DMS153 (cell line): ENCODE measurements around the gene CEP170B.
"Not testable (repeated sequence)": the region's sequence is repeated elsewhere in the genome, so short reads cannot be mapped to it uniquely, and the experiment has no call there.

Experiments
- DNase-seq: peaks from one replicate; lab custom pipeline; 2025; lab: John Stamatoyannopoulos, UW

The CEP170B gene

DNA sequence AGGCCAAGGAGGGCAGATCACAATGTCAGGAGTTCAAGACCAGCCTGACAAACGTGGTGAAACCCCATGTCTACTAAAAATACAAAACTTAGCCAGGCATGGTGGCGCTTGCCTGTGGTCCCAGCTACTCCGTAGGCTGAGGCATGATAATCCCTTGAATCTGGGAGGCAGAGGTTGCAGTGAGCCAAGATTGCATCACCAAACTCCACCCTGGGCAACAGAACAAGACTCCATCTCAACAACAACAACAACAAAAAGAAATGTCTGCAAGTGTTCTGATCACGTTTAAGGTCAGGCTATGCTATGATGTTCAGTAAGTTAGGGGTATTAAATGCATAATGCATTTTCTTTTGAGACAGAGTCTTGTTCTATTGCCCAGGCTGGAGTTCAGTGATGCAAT is 52.9 kb downstream of the CEP170B start:
- DNase-seq = no peak

DNA sequence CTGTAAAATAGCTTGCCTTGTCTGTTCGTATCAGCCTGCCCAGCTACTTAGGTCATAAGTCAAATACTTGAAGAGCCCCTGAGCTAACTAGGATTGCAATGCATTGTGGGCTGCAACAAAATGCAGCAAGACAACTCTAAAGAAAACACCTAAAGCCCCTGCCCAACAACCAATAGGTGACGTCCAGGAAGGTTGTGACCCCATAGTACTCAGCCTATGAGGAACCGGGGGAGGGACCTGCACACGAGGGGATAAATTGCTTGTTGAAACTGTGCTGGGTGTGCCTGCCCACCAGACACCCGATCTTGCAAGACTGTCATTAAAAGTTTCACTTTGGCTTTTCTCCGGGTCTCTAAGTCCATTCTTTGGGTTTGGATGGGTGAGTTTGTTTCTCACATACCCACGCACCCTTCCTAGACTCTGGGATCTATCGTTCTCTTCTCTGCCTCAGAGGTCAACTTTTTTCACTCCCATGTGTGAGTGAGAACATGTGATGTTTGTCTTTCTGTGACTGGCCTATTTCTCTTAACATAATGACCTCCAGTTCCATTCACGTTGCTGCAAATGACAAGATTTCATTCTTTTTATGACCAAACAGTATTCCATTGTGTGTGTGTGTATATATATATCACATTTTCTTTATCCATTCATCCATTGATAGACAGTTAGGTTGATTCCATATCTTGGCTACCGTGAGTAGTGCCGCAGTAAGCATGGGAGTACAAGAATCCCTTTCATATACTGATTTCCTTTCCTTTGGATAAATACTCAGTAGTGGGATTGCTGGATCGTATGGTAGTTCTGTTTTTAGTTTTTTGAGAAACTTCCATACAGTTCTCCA is 54.3 kb downstream of the CEP170B start:
- DNase-seq = not testable (repeated sequence)

DNA sequence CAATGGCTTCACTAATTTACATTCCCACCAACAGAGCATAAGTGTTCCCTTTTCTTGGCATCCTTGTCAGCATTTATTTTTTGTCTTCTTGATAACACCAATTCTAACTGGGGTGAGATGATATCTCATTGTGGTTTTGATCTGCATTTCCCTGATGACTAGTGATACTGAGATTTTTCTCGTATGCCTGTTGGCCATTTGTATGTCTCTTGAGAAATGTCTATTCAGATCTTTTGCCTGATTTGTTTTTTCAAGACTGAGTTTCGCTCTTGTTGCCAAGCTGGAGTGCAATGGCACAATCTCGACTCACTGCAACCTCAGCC is 54.9 kb downstream of the CEP170B start:
- DNase-seq = no peak

DNA sequence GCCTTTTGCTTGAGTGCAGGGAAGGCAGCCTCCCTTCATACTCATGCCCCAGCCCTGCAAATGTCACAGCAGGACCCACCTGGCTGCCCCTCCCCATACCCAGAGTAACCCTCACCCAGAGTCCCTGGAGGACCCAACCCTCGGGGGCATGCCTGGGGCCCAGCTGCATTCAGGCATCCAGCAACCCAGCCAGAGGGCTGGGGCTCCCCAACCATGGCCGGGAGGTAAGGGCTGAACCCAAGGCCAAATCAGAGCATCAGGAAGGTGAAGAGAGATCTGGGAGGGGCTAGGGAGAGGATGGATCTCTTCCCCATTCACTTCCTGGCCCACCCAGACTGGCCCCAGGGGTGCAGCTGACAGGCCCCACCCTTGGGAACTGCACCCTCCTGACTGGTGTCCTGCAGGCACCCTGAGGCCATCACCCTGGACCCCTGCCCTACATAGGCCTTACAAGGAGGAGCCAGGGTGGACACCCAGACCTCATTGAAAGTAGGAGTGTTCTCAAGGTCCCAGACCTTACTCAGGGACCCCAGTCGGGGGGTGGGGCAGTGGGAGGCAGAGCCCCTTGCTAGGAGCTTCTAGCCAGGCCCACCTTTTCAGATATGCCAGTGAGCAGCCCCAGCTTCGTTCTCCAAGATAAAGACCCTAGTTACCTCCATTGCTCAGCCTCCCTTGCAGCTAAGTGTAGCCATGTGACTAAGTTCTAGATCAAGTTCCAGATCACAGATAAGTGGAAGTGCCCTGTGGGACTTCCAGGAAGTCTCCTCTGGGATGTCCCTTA is 58.8 kb downstream of the CEP170B start:
- DNase-seq = no peak

DNA sequence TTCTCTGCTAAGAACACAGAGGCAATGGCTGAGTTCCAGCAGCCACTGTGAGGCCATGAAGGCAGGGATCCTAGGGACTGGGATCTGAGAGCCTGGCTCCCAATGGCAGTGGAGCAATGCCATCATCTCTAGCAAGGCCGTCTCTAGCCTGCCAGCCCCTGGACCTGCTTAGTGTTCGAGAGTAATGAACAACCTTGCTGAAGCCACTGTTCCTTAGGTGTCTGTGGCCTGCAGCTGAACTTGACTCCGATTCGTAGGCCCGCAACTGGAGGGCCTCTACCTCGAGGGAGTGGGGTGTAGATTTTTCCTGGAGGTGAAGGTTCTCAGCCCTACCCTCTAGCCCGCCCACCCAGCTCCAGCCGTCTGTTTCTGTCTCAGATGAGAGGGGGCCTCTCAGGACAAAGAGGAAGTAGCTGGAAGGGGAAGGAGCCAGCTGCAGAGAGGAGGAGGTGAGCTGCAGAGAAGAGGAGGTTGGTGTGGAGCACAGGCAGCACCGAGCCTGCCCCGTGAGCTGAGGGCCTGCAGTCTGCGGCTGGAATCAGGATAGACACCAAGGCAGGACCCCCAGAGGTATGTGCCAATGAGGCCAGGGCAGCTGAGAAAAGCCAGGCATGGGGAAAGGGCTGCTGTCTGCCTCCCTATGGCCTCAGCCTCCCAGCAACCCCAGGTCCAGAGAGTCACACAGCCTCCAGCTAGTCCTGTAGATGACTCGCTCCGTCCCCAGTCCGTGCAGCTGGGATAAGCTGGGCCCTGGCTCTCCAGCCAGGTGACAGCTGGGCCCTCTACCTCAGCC is 59.5 kb downstream of the CEP170B start, which contains the start of gene PLD4:
Gene PLD4 (plus strand): TSS at position 459 of the 793 bp plus-strand sequence. CDS start 2,262 bp downstream, outside the sequence.
- no peak for DNase-seq

DNA sequence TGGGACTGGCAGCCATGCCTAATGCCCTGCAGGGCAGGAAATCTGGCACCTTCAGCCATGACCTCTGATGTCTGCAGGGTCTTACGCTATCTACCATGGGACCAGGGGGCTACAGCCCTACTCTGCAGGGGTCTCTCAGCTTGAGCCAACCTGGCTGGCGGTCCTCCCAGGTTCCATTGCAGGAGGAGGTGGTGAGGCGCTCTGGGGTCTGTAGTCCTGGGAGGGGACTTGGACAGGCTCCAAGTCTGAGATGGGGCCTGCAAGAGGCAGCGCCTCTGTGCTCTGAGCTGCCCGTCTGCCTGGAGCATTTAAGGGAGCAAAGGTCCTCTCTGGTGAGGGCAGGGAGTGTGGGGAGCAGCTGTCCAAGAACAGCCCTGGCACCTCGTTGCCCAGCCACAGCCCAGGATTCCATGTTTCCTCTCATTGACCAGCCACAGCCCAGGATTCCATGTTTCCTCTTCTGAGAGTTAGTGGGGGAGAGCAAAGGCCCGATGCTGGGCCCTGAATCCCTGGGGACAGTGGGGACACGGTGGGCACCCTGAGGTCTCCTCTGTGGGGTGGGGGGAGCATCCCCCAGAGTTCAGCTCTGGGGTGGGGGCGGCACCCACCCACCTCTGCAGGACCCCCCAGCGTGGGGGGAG is 60.3 kb downstream of the CEP170B start:
- DNase-seq = no peak

DNA sequence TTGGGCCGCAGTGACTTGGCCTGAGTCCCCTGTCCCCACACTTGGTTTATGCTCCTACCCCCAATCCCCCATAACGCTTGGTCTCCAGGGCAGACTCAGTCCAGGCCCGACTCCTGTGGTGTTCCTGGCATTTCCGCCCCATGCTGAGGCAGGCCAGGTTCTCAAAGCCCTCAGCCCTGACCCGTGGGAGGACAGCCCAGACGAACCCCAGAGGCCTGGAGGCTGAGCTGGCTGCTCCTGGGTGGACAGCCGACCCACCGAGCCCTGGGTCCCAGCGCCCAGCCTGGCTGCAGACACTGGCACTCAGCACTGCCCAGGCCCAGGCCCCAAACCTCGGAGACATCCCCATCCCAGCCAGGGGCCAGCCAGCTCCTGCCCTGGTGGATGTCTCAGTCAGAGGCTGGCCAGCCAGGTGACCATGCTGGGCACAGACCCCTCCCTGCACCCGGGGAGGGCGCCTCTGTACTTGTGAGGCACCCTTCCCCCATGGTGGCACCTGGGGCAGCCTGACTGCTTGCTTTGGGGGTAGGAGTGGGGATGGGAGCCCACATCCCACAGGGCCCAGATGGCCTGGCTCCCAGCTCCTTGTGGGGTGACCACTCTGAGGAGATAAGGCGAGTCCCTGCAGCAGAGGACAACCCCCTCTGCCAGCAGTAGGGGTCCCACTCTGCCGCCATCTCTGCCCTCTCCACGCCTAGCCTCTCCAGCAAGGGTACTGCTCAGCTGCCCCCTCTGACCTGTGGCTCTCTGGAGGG is 61.0 kb downstream of the CEP170B start:
- no peak for DNase-seq

DNA sequence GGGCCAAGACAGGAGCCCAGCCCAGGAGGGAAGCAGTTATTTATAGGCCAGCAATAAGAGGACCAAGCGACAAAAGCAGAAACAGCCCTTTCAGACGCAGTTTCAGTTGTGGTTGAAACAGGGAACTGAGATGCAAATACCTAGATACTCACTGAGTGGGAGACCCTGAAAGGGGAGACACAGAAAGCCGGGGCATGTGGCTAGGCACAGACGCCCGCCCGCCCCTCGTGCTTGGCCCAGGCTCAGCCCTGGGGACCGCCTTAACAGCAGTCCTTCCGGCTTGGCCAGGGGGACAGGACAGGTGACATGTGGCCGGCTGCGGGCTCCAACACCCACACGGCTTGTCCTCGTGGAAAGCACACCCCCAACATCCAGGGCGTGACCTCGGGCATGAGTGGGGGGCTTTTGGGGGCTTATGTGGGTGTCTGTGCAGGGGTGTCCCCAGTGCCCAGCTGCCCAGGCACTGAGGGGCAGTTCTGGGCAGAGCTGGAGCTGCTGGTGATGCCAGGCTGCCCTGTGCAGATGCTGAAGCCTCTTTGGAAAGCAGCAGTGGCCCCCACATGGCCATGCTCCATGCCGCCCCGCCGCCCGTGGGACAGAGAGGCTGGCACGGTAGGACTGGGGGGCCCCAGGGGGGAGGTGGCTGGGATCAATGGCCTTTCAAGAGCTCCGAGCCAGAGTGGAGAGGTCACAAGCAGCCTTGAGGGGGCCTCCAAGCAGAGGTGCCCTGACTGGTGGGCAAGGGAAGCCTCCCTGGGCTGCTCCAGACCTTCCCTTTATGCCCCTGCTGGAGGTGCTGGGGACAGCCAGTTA is 61.8 kb downstream of the CEP170B start:
- DNase-seq = no peak

DNA sequence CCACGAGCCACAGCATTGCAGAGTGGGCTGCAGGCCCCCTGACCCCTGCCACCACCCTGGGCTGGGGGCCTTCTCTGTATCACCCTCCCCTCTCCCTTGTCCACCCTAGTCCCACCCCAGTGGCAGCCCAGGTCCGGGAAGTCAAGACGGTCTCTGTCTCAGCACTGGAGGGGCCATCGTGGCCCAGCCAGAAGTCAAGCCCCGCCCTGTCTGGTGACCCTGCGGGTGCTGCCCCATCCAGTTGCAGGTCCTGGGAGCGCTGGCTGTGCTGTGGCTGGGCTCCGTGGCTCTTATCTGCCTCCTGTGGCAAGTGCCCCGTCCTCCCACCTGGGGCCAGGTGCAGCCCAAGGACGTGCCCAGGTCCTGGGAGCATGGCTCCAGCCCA is 62.4 kb downstream of the CEP170B start:
- no peak for DNase-seq

DNA sequence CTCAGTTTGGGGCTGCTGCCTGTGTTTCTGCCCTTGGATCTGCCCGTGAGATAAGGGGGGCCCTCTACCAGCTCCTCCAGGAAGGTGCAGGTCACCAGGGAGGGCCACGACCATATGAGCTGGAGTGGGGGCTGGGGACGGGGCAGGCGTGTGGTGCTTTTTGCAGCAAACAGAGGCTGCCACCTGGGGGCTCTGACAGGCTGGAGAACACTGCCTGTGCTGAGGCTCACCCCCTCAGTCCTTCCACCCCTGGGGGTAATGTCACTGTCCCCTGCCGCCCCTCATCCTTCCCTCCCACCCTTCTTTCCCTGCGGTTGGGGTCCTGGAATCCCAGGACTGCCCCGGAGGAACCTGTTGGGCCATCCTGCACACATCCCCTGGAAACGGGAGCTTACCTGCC is 62.8 kb downstream of the CEP170B start:
- no peak for DNase-seq

DNA sequence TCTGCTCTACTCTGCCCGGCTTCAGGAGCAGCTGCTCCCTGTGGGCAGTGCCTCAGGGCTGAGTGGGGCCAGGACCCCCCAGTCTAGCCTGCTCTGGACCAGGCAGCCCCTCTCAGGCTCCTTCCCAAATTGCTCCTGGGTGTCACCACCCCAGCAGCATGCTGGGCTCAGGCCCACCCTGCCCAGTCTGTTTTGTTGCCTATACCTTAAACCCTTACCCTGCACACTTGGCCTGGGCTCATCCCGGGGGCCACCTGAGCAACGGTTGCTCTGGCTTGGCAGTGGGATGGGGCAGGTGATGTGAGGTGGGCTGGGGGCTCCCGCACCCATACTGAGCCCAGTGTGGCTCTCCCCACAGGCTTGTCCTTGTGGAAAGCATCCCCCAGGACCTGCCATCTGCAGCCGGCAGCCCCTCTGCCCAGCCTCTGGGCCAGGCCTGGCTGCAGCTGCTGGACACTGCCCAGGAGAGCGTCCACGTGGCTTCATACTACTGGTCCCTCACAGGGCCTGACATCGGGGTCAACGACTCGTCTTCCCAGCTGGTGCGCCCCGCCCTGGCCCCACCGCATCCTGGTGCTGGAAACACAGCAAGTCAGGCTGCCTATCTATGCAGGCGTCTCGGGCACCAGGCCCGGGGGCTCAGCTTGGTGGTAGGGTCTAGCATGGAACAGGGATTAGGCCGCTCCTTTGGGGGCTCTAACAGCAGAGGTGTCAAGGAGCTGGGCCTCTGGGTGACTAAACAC is 63.5 kb downstream of the CEP170B start:
- no peak for DNase-seq

DNA sequence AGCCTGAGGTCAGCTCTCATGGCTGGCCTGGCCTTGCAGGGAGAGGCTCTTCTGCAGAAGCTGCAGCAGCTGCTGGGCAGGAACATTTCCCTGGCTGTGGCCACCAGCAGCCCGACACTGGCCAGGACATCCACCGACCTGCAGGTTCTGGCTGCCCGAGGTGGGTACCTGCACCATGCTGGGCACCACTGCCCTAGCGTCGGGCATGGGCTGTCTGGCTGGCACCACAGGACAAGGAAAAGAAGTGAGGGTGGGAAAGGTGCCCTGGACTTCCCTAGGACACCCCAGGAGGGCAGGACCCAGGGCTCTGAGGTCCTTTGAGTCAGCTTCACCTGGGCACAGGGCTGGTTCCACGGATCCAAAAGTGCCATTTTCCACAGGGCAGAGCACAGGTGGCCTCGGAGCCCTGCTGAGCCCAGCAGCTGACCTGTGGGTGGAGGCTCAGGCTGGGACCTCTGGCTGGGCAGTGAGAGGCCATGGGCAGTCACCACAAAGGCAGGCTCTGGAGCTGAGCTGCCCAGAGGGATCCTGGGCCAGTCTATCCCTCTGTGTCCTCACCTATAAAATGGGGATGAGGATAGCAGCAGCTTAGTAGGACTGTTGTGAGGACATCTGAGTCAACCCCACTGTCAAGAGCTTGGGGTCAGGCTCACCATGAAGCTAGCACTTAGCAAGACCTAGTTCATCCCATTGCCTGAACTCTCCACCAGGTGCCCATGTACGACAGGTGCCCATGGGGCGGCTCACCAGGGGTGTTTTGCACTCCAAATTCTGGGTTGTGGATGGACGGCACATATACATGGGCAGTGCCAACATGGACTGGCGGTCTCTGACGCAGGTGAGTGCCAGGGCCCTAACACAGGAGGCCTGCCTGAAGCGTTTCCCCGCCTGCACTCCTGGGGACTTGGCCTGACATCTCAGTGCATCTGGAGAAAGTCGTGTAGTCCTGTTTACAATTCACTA is 64.5 kb downstream of the CEP170B start:
- DNase-seq = no peak

DNA sequence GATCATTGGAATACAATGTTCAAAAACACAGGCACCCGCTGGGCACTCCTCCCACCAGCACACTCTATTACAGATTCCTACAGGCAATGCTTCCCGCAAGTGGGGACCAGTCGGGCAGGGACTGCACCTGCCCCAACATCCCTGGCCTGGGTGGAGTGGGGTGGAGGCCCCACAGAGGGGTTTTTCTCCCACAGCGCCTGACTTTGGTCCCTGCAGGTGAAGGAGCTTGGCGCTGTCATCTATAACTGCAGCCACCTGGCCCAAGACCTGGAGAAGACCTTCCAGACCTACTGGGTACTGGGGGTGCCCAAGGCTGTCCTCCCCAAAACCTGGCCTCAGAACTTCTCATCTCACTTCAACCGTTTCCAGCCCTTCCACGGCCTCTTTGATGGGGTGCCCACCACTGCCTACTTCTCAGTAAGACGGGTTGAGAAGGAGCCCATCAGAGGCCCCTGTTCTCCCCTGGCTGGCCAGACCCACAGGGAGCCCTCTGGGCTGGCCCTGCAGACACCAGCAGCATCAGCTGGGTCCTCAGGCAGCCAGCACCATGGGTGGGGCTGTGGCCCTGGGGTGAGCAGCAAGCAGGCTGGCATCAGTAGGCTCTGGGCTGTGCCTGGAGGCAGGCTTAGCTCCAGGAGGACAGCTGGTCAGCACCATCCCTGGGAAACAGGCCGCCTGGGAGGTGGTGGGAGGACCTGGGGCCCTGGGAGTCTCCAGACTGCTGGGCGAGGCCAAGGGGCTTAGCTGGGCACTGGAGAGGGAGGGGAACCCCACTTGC is 65.6 kb downstream of the CEP170B start:
- no peak for DNase-seq

DNA sequence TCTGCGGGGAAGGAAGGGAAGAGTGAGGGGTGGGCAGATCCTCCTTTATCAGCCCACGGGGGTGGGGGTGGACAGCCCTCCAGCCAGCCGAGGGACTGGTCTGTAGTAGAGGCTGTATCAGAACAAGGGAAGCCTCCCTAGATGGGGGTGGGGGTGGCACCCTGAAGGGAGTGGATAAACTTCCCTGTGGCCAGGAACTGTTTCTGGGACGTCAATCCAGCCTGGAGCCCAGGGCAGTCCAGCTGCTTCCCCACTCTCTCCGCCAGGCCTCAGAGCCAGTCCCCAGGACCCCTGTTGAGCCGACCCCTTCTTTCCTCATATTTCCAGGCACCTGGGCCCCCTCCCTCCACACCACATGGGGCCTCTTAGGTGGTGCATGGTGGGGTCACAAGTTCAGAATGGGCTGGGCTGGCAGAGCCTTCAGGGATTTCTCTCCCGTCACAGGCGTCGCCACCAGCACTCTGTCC is 66.3 kb downstream of the CEP170B start:
- DNase-seq = no peak

DNA sequence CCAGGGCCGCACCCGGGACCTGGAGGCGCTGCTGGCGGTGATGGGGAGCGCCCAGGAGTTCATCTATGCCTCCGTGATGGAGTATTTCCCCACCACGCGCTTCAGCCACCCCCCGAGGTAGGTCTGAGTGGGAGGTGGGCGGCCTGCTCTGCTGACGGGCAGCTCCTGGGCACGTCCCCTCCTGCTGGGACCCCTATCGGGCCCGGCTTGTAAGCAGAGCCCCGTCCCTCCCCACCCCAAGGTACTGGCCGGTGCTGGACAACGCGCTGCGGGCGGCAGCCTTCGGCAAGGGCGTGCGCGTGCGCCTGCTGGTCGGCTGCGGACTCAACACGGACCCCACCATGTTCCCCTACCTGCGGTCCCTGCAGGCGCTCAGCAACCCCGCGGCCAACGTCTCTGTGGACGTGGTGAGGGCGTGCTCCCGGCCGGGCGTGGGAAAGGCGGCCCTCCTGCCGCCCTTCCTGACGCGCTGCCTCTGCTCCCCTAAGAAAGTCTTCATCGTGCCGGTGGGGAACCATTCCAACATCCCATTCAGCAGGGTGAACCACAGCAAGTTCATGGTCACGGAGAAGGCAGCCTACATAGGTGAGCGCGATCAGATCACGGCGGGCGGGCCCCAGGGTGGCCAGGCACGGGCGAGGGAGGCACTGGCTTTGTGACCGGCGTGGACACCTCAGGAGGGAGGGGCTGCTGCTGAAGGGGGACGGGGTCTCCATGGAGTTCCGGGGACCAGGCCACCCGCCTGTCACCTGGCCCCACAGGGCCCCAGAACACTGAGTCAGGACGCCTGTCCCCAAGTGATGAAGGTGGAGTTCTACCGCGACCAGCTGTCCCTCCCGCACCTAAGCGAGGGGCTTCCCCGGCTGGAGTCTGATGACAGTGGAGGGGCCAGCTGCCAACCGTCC is 67.0 kb downstream of the CEP170B start:
- no peak for DNase-seq
